Measurements from ENCODE around the gene SUPT3H. TPM values are rescaled to one million over a fixed set of nuclear protein-coding genes. Genes with fewer than 3 reads are reported as not detected.

SUPT3H gene
- total and polyA plus RNA-seq, 4 donors, result 0.85 to 4.8 (median 2.4) TPM

GRCh38 chr6:44972709-44973108, 405.0 kb downstream of the SUPT3H start:
- no peaks in the 10 kb centered on the region for H3K27me3 ChIP-seq (ENCODE audit: control insufficient read depth in 4 of 4, insufficient read depth in 4 of 4, low read length in 3 of 4)
- H3K4me3 ChIP-seq (ENCODE audit: low read depth in 1 of 3, low read length in 3 of 3), result no peak overlapping the region
- no peaks in the 10 kb centered on the region for H3K4me1 ChIP-seq (ENCODE audit: control insufficient read depth in 4 of 4, insufficient read depth in 4 of 4, low read length in 3 of 4)
- no peaks in the 10 kb centered on the region for H3K36me3 ChIP-seq (ENCODE audit: control insufficient read depth in 4 of 4, insufficient read depth in 3 of 4, low read depth in 1 of 4, low read length in 3 of 4)
- no peak overlapping the region for H3K9ac ChIP-seq (ENCODE audit: low read depth in 1 of 2, low read length in 2 of 2)
- DNase-seq (ENCODE audit: low spot score), result no peak
- WGBS, result 97% methylated on average over 3 of the region's 3 CpGs
- no peaks in the 10 kb centered on the region for H3K9me3 ChIP-seq (ENCODE audit: control insufficient read depth in 4 of 4, low read length in 3 of 4)
- no peak overlapping the region for H3K27ac ChIP-seq (ENCODE audit: low read depth in 1 of 2, low read length in 2 of 2)
- TF ChIP-seq RAD21 (IDR thresholded peaks at IDR 0.05), result no peak
- TF ChIP-seq SP1 (IDR thresholded peaks at IDR 0.05), result no peak
- TF ChIP-seq, protein P1, sequence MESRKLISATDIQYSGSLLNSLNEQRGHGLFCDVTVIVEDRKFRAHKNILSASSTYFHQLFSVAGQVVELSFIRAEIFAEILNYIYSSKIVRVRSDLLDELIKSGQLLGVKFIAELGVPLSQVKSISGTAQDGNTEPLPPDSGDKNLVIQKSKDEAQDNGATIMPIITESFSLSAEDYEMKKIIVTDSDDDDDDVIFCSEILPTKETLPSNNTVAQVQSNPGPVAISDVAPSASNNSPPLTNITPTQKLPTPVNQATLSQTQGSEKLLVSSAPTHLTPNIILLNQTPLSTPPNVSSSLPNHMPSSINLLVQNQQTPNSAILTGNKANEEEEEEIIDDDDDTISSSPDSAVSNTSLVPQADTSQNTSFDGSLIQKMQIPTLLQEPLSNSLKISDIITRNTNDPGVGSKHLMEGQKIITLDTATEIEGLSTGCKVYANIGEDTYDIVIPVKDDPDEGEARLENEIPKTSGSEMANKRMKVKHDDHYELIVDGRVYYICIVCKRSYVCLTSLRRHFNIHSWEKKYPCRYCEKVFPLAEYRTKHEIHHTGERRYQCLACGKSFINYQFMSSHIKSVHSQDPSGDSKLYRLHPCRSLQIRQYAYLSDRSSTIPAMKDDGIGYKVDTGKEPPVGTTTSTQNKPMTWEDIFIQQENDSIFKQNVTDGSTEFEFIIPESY (IDR thresholded peaks at IDR 0.05), result no peak
- TF ChIP-seq, protein P2, sequence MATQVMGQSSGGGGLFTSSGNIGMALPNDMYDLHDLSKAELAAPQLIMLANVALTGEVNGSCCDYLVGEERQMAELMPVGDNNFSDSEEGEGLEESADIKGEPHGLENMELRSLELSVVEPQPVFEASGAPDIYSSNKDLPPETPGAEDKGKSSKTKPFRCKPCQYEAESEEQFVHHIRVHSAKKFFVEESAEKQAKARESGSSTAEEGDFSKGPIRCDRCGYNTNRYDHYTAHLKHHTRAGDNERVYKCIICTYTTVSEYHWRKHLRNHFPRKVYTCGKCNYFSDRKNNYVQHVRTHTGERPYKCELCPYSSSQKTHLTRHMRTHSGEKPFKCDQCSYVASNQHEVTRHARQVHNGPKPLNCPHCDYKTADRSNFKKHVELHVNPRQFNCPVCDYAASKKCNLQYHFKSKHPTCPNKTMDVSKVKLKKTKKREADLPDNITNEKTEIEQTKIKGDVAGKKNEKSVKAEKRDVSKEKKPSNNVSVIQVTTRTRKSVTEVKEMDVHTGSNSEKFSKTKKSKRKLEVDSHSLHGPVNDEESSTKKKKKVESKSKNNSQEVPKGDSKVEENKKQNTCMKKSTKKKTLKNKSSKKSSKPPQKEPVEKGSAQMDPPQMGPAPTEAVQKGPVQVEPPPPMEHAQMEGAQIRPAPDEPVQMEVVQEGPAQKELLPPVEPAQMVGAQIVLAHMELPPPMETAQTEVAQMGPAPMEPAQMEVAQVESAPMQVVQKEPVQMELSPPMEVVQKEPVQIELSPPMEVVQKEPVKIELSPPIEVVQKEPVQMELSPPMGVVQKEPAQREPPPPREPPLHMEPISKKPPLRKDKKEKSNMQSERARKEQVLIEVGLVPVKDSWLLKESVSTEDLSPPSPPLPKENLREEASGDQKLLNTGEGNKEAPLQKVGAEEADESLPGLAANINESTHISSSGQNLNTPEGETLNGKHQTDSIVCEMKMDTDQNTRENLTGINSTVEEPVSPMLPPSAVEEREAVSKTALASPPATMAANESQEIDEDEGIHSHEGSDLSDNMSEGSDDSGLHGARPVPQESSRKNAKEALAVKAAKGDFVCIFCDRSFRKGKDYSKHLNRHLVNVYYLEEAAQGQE (IDR thresholded peaks at IDR 0.05), result no peak
- no peak for TF ChIP-seq FOXA2 (IDR thresholded peaks at IDR 0.05)
- no peak for TF ChIP-seq RXRA (IDR thresholded peaks at IDR 0.05)
- TF ChIP-seq, protein P3, sequence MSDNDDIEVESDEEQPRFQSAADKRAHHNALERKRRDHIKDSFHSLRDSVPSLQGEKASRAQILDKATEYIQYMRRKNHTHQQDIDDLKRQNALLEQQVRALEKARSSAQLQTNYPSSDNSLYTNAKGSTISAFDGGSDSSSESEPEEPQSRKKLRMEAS (IDR thresholded peaks at IDR 0.05), result no peak
- no peak for TF ChIP-seq HNF4A (conservative IDR thresholded peaks at IDR 0.05)
- TF ChIP-seq YY1 (IDR thresholded peaks at IDR 0.05), result no peak
- no peak for TF ChIP-seq HNF4G (IDR thresholded peaks at IDR 0.05)
- no peak for TF ChIP-seq CTCF (IDR thresholded peaks at IDR 0.05; ENCODE audit: low read depth, low read length, missing input control)
- TF ChIP-seq, protein P4, sequence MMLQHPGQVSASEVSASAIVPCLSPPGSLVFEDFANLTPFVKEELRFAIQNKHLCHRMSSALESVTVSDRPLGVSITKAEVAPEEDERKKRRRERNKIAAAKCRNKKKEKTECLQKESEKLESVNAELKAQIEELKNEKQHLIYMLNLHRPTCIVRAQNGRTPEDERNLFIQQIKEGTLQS (IDR thresholded peaks at IDR 0.05), result no peak

GRCh38 chr6:44969446-44970185, 408.1 kb downstream of the SUPT3H start:
- Histone ChIP-seq H3K4me3 (ENCODE audit: low read depth in 1 of 3, low read length in 3 of 3) (no peak overlapping the region), H3K36me3 (ENCODE audit: control insufficient read depth in 4 of 4, insufficient read depth in 3 of 4, low read depth in 1 of 4, low read length in 3 of 4) (no peaks in the 10 kb centered on the region), H3K9ac (ENCODE audit: low read depth in 1 of 2, low read length in 2 of 2) (no peak overlapping the region), H3K27me3 (ENCODE audit: control insufficient read depth in 4 of 4, insufficient read depth in 4 of 4, low read length in 3 of 4) (no peaks in the 10 kb centered on the region), H3K4me1 (ENCODE audit: control insufficient read depth in 4 of 4, insufficient read depth in 4 of 4, low read length in 3 of 4) (no peaks in the 10 kb centered on the region), H3K27ac (ENCODE audit: low read depth in 1 of 2, low read length in 2 of 2) (no peak overlapping the region), H3K9me3 (ENCODE audit: control insufficient read depth in 4 of 4, low read length in 3 of 4) (no peaks in the 10 kb centered on the region)
- TF ChIP-seq, protein P3 (IDR thresholded peaks at IDR 0.05), result no peak
- TF ChIP-seq GABPA (IDR thresholded peaks at IDR 0.05 in 1 of 2, conservative IDR thresholded peaks at IDR 0.05 in 1 of 2), result no peak
- no peak for TF ChIP-seq FOXA1 (IDR thresholded peaks at IDR 0.05)
- TF ChIP-seq EGR1 (IDR thresholded peaks at IDR 0.05; ENCODE audit: low read depth in 2 of 2), result no peak
- WGBS, result 86% methylated on average over 4 of the region's 4 CpGs
- DNase-seq (ENCODE audit: low spot score), result no peak
